SK-N-SH treated with all-trans-retinoic acid at 6 μM for 48 hours (cell line): Measurements from ENCODE around the gene BNC2.

Source experiments
- ATAC-seq: fragments of 200-7000 bp; cut with Tn5 transposase; 3 replicates; pipeline ENCODE4 v1.9.1; 2020; ENCODE audit warnings: mild to moderate bottlenecking, moderate library complexity
- ARNTL ChIP-seq: fragments of 450-650 bp; formaldehyde crosslinking; IDR thresholded peaks from 2 replicates; pipeline ENCODE4 v1.5.0; 2020; ENCODE audit warnings: low read depth, mild to moderate bottlenecking, moderate library complexity, borderline replicate concordance
- BACH2 ChIP-seq: fragments of 250-450 bp; sonication (Bioruptor Pico); IDR thresholded peaks from 2 replicates; pipeline ENCODE4 v1.9.0; 2021; ENCODE audit warnings: mild to moderate bottlenecking, borderline replicate concordance
- CSDC2 ChIP-seq: fragments of 250-450 bp; sonication (Bioruptor Pico); IDR thresholded peaks from 2 replicates; pipeline ENCODE4 v1.5.0; 2020; ENCODE audit warnings: mild to moderate bottlenecking, moderate library complexity
- ESRRG ChIP-seq: fragments of 250-450 bp; sonication (Bioruptor Pico); IDR thresholded peaks from 2 replicates; pipeline ENCODE4 v1.6.1; 2021; ENCODE audit warnings: mild to moderate bottlenecking
- OSR1 ChIP-seq: fragments of 250-450 bp; sonication (Bioruptor Pico); IDR thresholded peaks from 2 replicates; pipeline ENCODE4 v1.8.0; 2022; ENCODE audit warnings: moderate library complexity, mild to moderate bottlenecking, inconsistent platforms
- PATZ1 ChIP-seq: fragments of 250-450 bp; sonication (Bioruptor Pico); IDR thresholded peaks from 2 replicates; pipeline ENCODE4 v1.8.0; 2020; ENCODE audit warnings: mild to moderate bottlenecking, moderate library complexity, borderline replicate concordance
- POU6F1 ChIP-seq: fragments of 250-450 bp; sonication (Bioruptor Pico); IDR thresholded peaks from 2 replicates; pipeline ENCODE4 v1.8.0; 2021; ENCODE audit warnings: low read depth, mild to moderate bottlenecking, moderate library complexity, borderline replicate concordance
- PPARA ChIP-seq: fragments of 250-450 bp; sonication (Bioruptor Pico); IDR thresholded peaks from 2 replicates; pipeline ENCODE4 v1.5.0; 2020; ENCODE audit warnings: mild to moderate bottlenecking, borderline replicate concordance
- RARB ChIP-seq: fragments of 250-450 bp; sonication (Bioruptor Pico); IDR thresholded peaks from 2 replicates; pipeline ENCODE4 v1.8.0; 2021; ENCODE audit warnings: mild to moderate bottlenecking, moderate library complexity
- SNAI2 ChIP-seq: fragments of 250-450 bp; sonication (Bioruptor Pico); IDR thresholded peaks from 2 replicates; pipeline ENCODE4 v1.5.0; 2020; ENCODE audit warnings: mild to moderate bottlenecking, moderate library complexity
- TCF4 ChIP-seq: fragments of 250-450 bp; sonication (Bioruptor Pico); IDR thresholded peaks from 2 replicates; pipeline ENCODE4 v1.8.0; 2021; ENCODE audit warnings: mild to moderate bottlenecking, moderate library complexity, borderline replicate concordance
- TOX ChIP-seq: fragments of 250-450 bp; sonication (Bioruptor Pico); IDR thresholded peaks from 2 replicates; pipeline ENCODE4 v1.8.0; 2021; ENCODE audit warnings: mild to moderate bottlenecking, moderate library complexity, borderline replicate concordance
- ZC3H10 ChIP-seq: fragments of 250-450 bp; sonication (Bioruptor Pico); IDR thresholded peaks from 2 replicates; pipeline ENCODE4 v1.5.1; 2021; ENCODE audit warnings: mild to moderate bottlenecking, moderate library complexity
- ZFP3 ChIP-seq: fragments of 250-450 bp; sonication (Bioruptor Pico); IDR thresholded peaks from 2 replicates; pipeline ENCODE4 v1.5.0; 2020; ENCODE audit warnings: mild to moderate bottlenecking, moderate library complexity
- ZNF565 ChIP-seq: fragments of 450-650 bp; formaldehyde crosslinking; conservative IDR thresholded peaks from 2 replicates; pipeline ENCODE4 v1.5.0; 2020; ENCODE audit warnings: low read depth, mild to moderate bottlenecking, moderate library complexity
- ZNF70 ChIP-seq: fragments of 450-650 bp; formaldehyde crosslinking; IDR thresholded peaks from 2 replicates; pipeline ENCODE4 v1.5.0; 2020; ENCODE audit warnings: mild to moderate bottlenecking, moderate library complexity
- ZNF8 ChIP-seq: fragments of 450-650 bp; formaldehyde crosslinking; IDR thresholded peaks from 2 replicates; pipeline ENCODE4 v1.5.0; 2020; ENCODE audit warnings: mild to moderate bottlenecking, moderate library complexity
- TF ChIP-seq, protein P1 (sequence below): fragments of 250-450 bp; sonication (Bioruptor Pico); IDR thresholded peaks from 2 replicates; pipeline ENCODE4 v1.5.1; 2020; ENCODE audit warnings: low read depth, mild to moderate bottlenecking, moderate library complexity

BNC2 gene

DNA sequence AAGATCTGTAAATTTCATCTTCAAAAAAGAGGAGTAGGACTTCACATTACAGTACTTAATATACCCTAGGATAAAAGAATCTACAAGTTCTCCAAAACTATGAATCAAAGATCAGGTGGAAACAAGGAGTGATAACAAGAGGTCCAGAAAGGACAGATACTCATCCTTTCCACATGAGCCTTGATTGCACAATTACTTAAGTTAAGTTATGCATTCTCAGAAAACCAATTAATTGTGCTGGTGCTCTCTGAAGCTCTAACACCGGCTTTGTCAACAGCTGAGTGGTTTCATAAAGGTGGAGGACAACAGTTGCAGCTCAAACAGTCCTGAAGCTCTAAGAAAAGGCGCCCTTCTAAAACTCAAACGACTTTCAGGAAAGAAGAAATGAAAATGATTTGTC lies 251.9 kb downstream of the BNC2 start (continued):
- TF ChIP-seq, protein P1, sequence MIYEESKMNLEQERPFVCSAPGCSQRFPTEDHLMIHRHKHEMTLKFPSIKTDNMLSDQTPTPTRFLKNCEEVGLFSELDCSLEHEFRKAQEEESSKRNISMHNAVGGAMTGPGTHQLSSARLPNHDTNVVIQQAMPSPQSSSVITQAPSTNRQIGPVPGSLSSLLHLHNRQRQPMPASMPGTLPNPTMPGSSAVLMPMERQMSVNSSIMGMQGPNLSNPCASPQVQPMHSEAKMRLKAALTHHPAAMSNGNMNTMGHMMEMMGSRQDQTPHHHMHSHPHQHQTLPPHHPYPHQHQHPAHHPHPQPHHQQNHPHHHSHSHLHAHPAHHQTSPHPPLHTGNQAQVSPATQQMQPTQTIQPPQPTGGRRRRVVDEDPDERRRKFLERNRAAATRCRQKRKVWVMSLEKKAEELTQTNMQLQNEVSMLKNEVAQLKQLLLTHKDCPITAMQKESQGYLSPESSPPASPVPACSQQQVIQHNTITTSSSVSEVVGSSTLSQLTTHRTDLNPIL (CRISPR knock-in tag) = no peak
- TF ChIP-seq ZNF565 (CRISPR knock-in tag) (no peak), ZC3H10 (CRISPR knock-in tag) (no peak), POU6F1 (CRISPR knock-in tag) (no peak), CSDC2 (CRISPR knock-in tag) (no peak), ESRRG (no peak), BACH2 (CRISPR knock-in tag) (no peak), RARB (CRISPR knock-in tag) (no peak)

DNA sequence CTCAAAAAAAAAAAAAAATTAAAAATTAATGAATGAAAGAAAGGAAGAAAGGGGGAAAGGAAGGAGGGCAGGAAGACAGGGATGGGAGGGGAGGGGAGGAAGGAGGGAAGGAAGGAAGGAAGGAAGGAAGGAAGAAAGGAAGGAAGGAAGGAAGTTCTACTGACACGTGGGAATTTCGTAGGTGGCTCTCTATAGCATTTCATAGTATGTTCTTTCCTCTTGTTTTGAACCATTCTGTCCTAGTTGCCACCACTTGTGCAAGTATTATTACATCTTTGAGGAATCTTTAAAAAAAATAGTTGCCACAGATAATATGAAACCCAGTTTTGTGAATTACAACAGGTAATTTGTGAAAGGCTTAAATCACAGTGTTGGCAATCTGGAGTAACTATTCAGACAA lies 253.8 kb downstream of the BNC2 start:
- no peak for TF ChIP-seq POU6F1 (CRISPR knock-in tag)
- TF ChIP-seq SNAI2 (CRISPR knock-in tag) = no peak
- TF ChIP-seq ZC3H10 (CRISPR knock-in tag) = no peak
- TF ChIP-seq RARB (CRISPR knock-in tag) = no peak
- no peak for TF ChIP-seq ZNF565 (CRISPR knock-in tag)
- no peak for TF ChIP-seq OSR1
- no peak for ATAC-seq

GRCh38 chr9:16615451-16615850 lies 255.0 kb downstream of the BNC2 start:
- TF ChIP-seq OSR1 (no peak), ZNF70 (CRISPR knock-in tag) (no peak), TOX (CRISPR knock-in tag) (no peak), CSDC2 (CRISPR knock-in tag) (no peak), SNAI2 (CRISPR knock-in tag) (no peak), PPARA (CRISPR knock-in tag) (no peak), RARB (CRISPR knock-in tag) (no peak), ZNF8 (no peak), BACH2 (CRISPR knock-in tag) (no peak)
- TF ChIP-seq, protein P1 (CRISPR knock-in tag) = no peak
- ATAC-seq = no peak

- TF ChIP-seq POU6F1 (CRISPR knock-in tag) (no peak), ZNF8 (no peak), OSR1 (no peak), PATZ1 (CRISPR knock-in tag) (no peak), SNAI2 (CRISPR knock-in tag) (no peak), ZFP3 (CRISPR knock-in tag) (no peak), PPARA (CRISPR knock-in tag) (no peak), ZNF565 (CRISPR knock-in tag) (no peak), BACH2 (CRISPR knock-in tag) (no peak), ARNTL (CRISPR knock-in tag) (no peak), TCF4 (no peak), TOX (CRISPR knock-in tag) (no peak), ESRRG (no peak), RARB (CRISPR knock-in tag) (no peak), CSDC2 (CRISPR knock-in tag) (no peak), ZNF70 (CRISPR knock-in tag) (no peak)
- TF ChIP-seq, protein P1 (CRISPR knock-in tag) = no peak
- no peak for ATAC-seq
Observed at GRCh38 chr9:16613605-16614004, 256.9 kb downstream of the BNC2 start.
